HTR-8/SVneo (cell line): ENCODE data around the gene XPNPEP2.
"Not testable (repeated sequence)": the region's sequence is repeated elsewhere in the genome, so short reads cannot be mapped to it uniquely, and the experiment has no call there.

Experiments
- DNase-seq: peaks from one replicate; pipeline ENCODE4 v3.0.0; 2011; ENCODE audit warnings: low spot score, mixed read lengths; ENCODE audit not compliant: insufficient read length
- FAIRE-seq: peaks from 2 replicates; lab custom pipeline; 2011; peaks lifted over from hg19 to GRCh38; lab: Jason Lieb, UNC

XPNPEP2 gene

GRCh38 chrX:129718676-129719075 lies 20.1 kb upstream of the XPNPEP2 start:
- DNase-seq, result no peak
- no peak for FAIRE-seq

- no peak for DNase-seq
Measured at GRCh38 chrX:129719268-129719667, 19.5 kb upstream of the XPNPEP2 start.

GRCh38 chrX:129719931-129720530 lies 18.7 kb upstream of the XPNPEP2 start:
- no peak for DNase-seq

More at GRCh38 chrX:129719268-129719667, 19.5 kb upstream of the XPNPEP2 start:
- FAIRE-seq, result no peak

GRCh38 chrX:129720741-129721140 lies 18.0 kb upstream of the XPNPEP2 start:
- FAIRE-seq (no peak), DNase-seq (no peak)

More at GRCh38 chrX:129719931-129720530, 18.7 kb upstream of the XPNPEP2 start:
- no peak for FAIRE-seq

- DNase-seq (no peak), FAIRE-seq (no peak)
Measured at GRCh38 chrX:129721414-129721813, 17.4 kb upstream of the XPNPEP2 start.

- no peak for FAIRE-seq
- DNase-seq, result no peak
Measured at GRCh38 chrX:129721870-129722269, 16.9 kb upstream of the XPNPEP2 start.

- DNase-seq (no peak), FAIRE-seq (no peak)
Measured at GRCh38 chrX:129723511-129723910, 15.3 kb upstream of the XPNPEP2 start.

GRCh38 chrX:129724754-129725153 lies 14.0 kb upstream of the XPNPEP2 start:
- no peak for DNase-seq
- FAIRE-seq, result no peak

- FAIRE-seq, result no peak
- DNase-seq, result peak; percentile 12
Measured at GRCh38 chrX:129726307-129727111, 12.3 kb upstream of the XPNPEP2 start.

GRCh38 chrX:129728061-129728460 lies 10.7 kb upstream of the XPNPEP2 start:
- DNase-seq (no peak), FAIRE-seq (no peak)

GRCh38 chrX:129731228-129731627 lies 7.6 kb upstream of the XPNPEP2 start:
- DNase-seq, result no peak
- FAIRE-seq, result no peak

- DNase-seq, result no peak
- FAIRE-seq, result no peak
Measured at GRCh38 chrX:129732857-129733256, 5.9 kb upstream of the XPNPEP2 start.

GRCh38 chrX:129733335-129733734 lies 5.4 kb upstream of the XPNPEP2 start:
- no peak for FAIRE-seq
- DNase-seq, result no peak

GRCh38 chrX:129736491-129736890 lies 2.3 kb upstream of the XPNPEP2 start:
- FAIRE-seq (no peak), DNase-seq (no peak)

- FAIRE-seq (no peak), DNase-seq (no peak)
Measured at GRCh38 chrX:129737916-129738315, 863 bp upstream of the XPNPEP2 start.

- DNase-seq, result no peak
- FAIRE-seq, result no peak
Measured at GRCh38 chrX:129739578-129739977, 799 bp downstream of the XPNPEP2 start.

GRCh38 chrX:129741880-129742758 lies 3.3 kb downstream of the XPNPEP2 start:
- FAIRE-seq, result no peak
- no peak for DNase-seq

- FAIRE-seq, DNase-seq: not testable (repeated sequence)
Measured at GRCh38 chrX:129742759-129743152, 4.0 kb downstream of the XPNPEP2 start.

GRCh38 chrX:129743821-129744220 lies 5.0 kb downstream of the XPNPEP2 start:
- FAIRE-seq, result no peak
- DNase-seq, result no peak

- DNase-seq (no peak), FAIRE-seq (no peak)
Measured at GRCh38 chrX:129744861-129745321, 6.1 kb downstream of the XPNPEP2 start.
